Activated CD4-positive, alpha-beta T cell treated with anti-CD3 and anti-CD28 coated beads, Interleukin-2, amount 50 U/mL, for 24 hours (primary cell): ENCODE results near the gene TRIM65.

Source experiments
- DNase-seq, 2 donors: peaks; one replicate each; pipeline ENCODE4 v3.0.0-alpha.2; 2020; ENCODE audit warnings: low read depth in 1 of 2, low spot score in 1 of 2

Gene TRIM65

GRCh38 chr17:75917917-75918445, 21.2 kb upstream of the TRIM65 start:
- DNase-seq, result no peak

- DNase-seq, result no peak
Observed at GRCh38 chr17:75917141-75917916, 20.6 kb upstream of the TRIM65 start.

- DNase-seq, result no peak
Observed at GRCh38 chr17:75915268-75915667, 18.5 kb upstream of the TRIM65 start.

GRCh38 chr17:75914643-75915267, 18.0 kb upstream of the TRIM65 start:
- no peak for DNase-seq

- no peak for DNase-seq
Observed at GRCh38 chr17:75913537-75914210, 16.9 kb upstream of the TRIM65 start.

- no peak for DNase-seq
Observed at GRCh38 chr17:75910699-75911098, 13.9 kb upstream of the TRIM65 start.

- no peak for DNase-seq
Observed at GRCh38 chr17:75909812-75910274, 13.1 kb upstream of the TRIM65 start.

- no peak for DNase-seq
Observed at GRCh38 chr17:75909051-75909811, 12.5 kb upstream of the TRIM65 start.

GRCh38 chr17:75908201-75908600, 11.4 kb upstream of the TRIM65 start:
- DNase-seq, result no peak

GRCh38 chr17:75906143-75906884, 9.6 kb upstream of the TRIM65 start:
- no peak for DNase-seq

- peak; percentile 91 to 92 for DNase-seq
Observed at GRCh38 chr17:75904749-75905521, 8.2 kb upstream of the TRIM65 start, which contains the start of gene MRPL38. Gene MRPL38 (minus strand): TSS chr17:75904884. CDS start chr17:75904875, 9 bp downstream.

GRCh38 chr17:75902406-75902805, 5.7 kb upstream of the TRIM65 start:
- no peak for DNase-seq

GRCh38 chr17:75901727-75902126, 5.0 kb upstream of the TRIM65 start:
- no peak for DNase-seq

- DNase-seq, result no peak
Observed at GRCh38 chr17:75900691-75901533, 4.2 kb upstream of the TRIM65 start.

GRCh38 chr17:75899767-75900468, 3.2 kb upstream of the TRIM65 start:
- DNase-seq, result no peak

GRCh38 chr17:75899353-75899752, 2.6 kb upstream of the TRIM65 start:
- DNase-seq, result no peak

GRCh38 chr17:75898791-75899190, 2.0 kb upstream of the TRIM65 start:
- no peak for DNase-seq

GRCh38 chr17:75898065-75898464, 1.3 kb upstream of the TRIM65 start:
- DNase-seq, result no peak
